Testis (tissue), 3 donors: ENCODE measurements around the gene GPC6. TPM values are rescaled to one million over a fixed set of nuclear protein-coding genes. Genes with fewer than 3 reads are reported as not detected.

ENCODE experiments used
- DNase-seq: peaks from one replicate; pipeline ENCODE4 v3.0.0-alpha.2; 2019
- H3K27ac ChIP-seq, 2 donors: fragments of 200-600 bp; sonication (generic); one replicate each; pipeline ENCODE4 v1.5.1; 2019
- H3K27me3 ChIP-seq: fragments of 200-600 bp; sonication (generic); one replicate; pipeline ENCODE4 v1.5.1; 2019
- H3K36me3 ChIP-seq: fragments of 200-600 bp; sonication (generic); one replicate; pipeline ENCODE4 v1.5.1; 2017; ENCODE audit warnings: low read depth; ENCODE audit errors: missing control alignments
- H3K4me1 ChIP-seq: fragments of 200-600 bp; sonication (generic); one replicate; pipeline ENCODE4 v1.5.1; 2019
- H3K4me3 ChIP-seq, 2 donors: fragments of 200-600 bp; sonication (generic); one replicate each; pipeline ENCODE4 v1.5.1; 2017 to 2019
- H3K9me3 ChIP-seq: fragments of 200-600 bp; sonication (generic); one replicate; pipeline ENCODE4 v1.5.1; 2017
- POLR2A ChIP-seq: fragments of 450-650 bp; IDR thresholded peaks from one replicate; pipeline ENCODE4 v1.6.1; 2017; ENCODE audit warnings: antibody characterized with exemption, mild to moderate bottlenecking, moderate library complexity
- WGBS, 2 donors: methylation state at CpG; one replicate each; pipeline ENCODE4 v1.1.5; 2018; 5-methylcytosine and 5-hydroxymethylcytosine counted together
- intact Hi-C: fragments of 100-400 bp; cut with DNase I; formaldehyde crosslinking; loops from one replicate; pipeline ENCODE4 v1.15.1; 2023; ENCODE audit warnings: low total_unique reads
- polyA plus RNA-seq: library from polyadenylated mRNA; stranded (reverse); fragments of 350-450 nt; fragmentation: Illumina TruSeq; extraction: RNeasy Lipid Tissue Mini Kit (QIAGEN cat#74804); gene quantifications from one replicate; pipeline ENCODE4 v1.2.3, GENCODE V29; 2014; ENCODE audit warnings: low read depth, low replicate concordance; ENCODE audit not compliant: insufficient read depth
- total RNA-seq, 2 donors: library from RNA; depleted of rRNA; stranded (reverse); fragments of >200 nt; gene quantifications; one replicate each; pipeline ENCODE4 v1.2.3, GENCODE V29; 2016
- TF ChIP-seq, protein P1 (sequence below), 3 experiments: fragments of 450-650 bp in 2 of 3; fragments of 200-600 bp in 1 of 3; sonication (generic) in 1 of 3; IDR thresholded peaks; one replicate each; pipeline ENCODE4 v1.5.1; 2016 to 2019; ENCODE audit warnings: antibody characterized with exemption in 3 of 3, mild to moderate bottlenecking in 2 of 3, moderate library complexity in 1 of 3

The GPC6 gene
- total and polyA plus RNA-seq, 3 donors from 2014 or later, result 2.2 to 6.9 (median 4.3) TPM

- 59 to 72% methylated on average over 7 of the region's 7 CpGs for WGBS, 2 donors
- H3K27me3 ChIP-seq, result no peaks in the 10 kb centered on the region
- H3K36me3 ChIP-seq, result no peaks in the 10 kb centered on the region
- H3K27ac ChIP-seq, result no peak overlapping the region
- H3K4me3 ChIP-seq, result no peak overlapping the region
- no peaks in the 10 kb centered on the region for H3K9me3 ChIP-seq
- TF ChIP-seq, protein P1, sequence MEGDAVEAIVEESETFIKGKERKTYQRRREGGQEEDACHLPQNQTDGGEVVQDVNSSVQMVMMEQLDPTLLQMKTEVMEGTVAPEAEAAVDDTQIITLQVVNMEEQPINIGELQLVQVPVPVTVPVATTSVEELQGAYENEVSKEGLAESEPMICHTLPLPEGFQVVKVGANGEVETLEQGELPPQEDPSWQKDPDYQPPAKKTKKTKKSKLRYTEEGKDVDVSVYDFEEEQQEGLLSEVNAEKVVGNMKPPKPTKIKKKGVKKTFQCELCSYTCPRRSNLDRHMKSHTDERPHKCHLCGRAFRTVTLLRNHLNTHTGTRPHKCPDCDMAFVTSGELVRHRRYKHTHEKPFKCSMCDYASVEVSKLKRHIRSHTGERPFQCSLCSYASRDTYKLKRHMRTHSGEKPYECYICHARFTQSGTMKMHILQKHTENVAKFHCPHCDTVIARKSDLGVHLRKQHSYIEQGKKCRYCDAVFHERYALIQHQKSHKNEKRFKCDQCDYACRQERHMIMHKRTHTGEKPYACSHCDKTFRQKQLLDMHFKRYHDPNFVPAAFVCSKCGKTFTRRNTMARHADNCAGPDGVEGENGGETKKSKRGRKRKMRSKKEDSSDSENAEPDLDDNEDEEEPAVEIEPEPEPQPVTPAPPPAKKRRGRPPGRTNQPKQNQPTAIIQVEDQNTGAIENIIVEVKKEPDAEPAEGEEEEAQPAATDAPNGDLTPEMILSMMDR (IDR thresholded peaks at IDR 0.05), result no peak
- TF ChIP-seq POLR2A, result no peak
- intact Hi-C loops, result no loop called here
- no peaks in the 10 kb centered on the region for H3K4me1 ChIP-seq
- no peak for DNase-seq
Observed at GRCh38 chr13:94303644-94304174, 1077.1 kb downstream of the GPC6 start.

GRCh38 chr13:94305033-94305432 lies 1078.4 kb downstream of the GPC6 start:
- 77 to 83% methylated on average over 2 of the region's 2 CpGs for WGBS, 2 donors
- Histone ChIP-seq H3K4me3 (no peak overlapping the region), H3K27ac (no peak overlapping the region), H3K27me3 (no peaks in the 10 kb centered on the region), H3K4me1 (no peaks in the 10 kb centered on the region), H3K36me3 (no peaks in the 10 kb centered on the region), H3K9me3 (no peaks in the 10 kb centered on the region)
- intact Hi-C loops, result no loop called here
- TF ChIP-seq, protein P1 (IDR thresholded peaks at IDR 0.05), result no peak
- no peak for TF ChIP-seq POLR2A
- no peak for DNase-seq

GRCh38 chr13:94305463-94305862 lies 1078.9 kb downstream of the GPC6 start:
- Histone ChIP-seq H3K9me3 (no peaks in the 10 kb centered on the region), H3K36me3 (no peaks in the 10 kb centered on the region), H3K27me3 (no peaks in the 10 kb centered on the region), H3K4me3 (no peak overlapping the region), H3K27ac (no peak overlapping the region), H3K4me1 (no peaks in the 10 kb centered on the region)
- TF ChIP-seq, protein P1 (IDR thresholded peaks at IDR 0.05), result no peak
- TF ChIP-seq POLR2A, result no peak
- intact Hi-C loops, result no loop called here
- DNase-seq, result no peak
- 51 to 74% methylated on average over 1 of the region's 1 CpG for WGBS, 2 donors

DNA sequence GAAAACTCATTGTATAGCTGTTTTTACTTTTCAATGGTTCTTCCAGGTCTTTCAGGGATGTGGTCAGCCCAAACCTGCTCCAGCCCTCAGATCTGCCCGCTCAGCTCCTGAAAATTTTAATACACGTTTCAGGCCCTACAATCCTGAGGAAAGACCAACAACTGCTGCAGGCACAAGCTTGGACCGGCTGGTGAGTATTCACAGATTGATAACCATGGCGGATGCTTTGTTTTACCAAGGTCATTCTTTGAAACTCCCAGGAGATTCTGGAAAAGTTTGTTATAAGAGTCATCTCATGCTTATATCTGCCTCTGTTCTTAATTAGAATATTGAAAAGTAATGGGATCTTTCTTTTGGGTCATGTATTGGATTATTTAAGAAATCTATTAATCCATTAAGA lies 1079.3 kb downstream of the GPC6 start:
- TF ChIP-seq POLR2A, result no peak
- TF ChIP-seq, protein P1 (IDR thresholded peaks at IDR 0.05), result no peak
- no peaks in the 10 kb centered on the region for H3K36me3 ChIP-seq
- no peaks in the 10 kb centered on the region for H3K4me1 ChIP-seq
- no peak overlapping the region for H3K4me3 ChIP-seq
- DNase-seq, result no peak
- no peak overlapping the region for H3K27ac ChIP-seq
- H3K27me3 ChIP-seq, result no peaks in the 10 kb centered on the region
- intact Hi-C loops, result no loop called here
- 54 to 72% methylated on average over 4 of the region's 4 CpGs for WGBS, 2 donors
- no peaks in the 10 kb centered on the region for H3K9me3 ChIP-seq

DNA sequence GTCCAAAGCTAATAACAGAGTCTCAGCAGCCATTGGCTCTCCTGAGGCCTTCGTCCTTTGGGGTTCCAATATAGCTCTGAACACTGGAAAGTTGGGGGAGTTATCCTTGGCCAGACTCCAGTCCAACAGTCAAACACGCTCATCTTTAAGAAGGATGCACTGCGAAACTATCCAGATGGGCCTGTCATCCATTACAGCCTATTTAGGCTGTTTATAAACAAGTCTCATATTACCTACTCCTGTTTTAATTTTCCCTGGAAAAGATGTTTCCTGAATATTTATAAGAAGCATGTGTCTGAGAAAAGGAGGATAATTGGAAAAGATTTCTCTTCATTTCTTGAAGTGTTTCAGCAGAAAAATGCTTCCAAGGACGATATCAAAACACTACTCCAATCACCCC lies 1082.2 kb downstream of the GPC6 start:
- 86% methylated on average over 4 of the region's 4 CpGs for WGBS, 2 donors
- H3K36me3 ChIP-seq, result no peaks in the 10 kb centered on the region
- intact Hi-C loops, result no loop called here

More for the DNA sequence above, 1082.2 kb downstream of the GPC6 start:
- H3K27me3 ChIP-seq, result no peaks in the 10 kb centered on the region
- no peak overlapping the region for H3K4me3 ChIP-seq
- H3K4me1 ChIP-seq, result no peaks in the 10 kb centered on the region
- no peak for TF ChIP-seq POLR2A
- TF ChIP-seq, protein P1 (IDR thresholded peaks at IDR 0.05), result no peak
- H3K27ac ChIP-seq, result no peak overlapping the region
- no peaks in the 10 kb centered on the region for H3K9me3 ChIP-seq
- DNase-seq, result no peak
